K562 (cell line): ENCODE measurements around the gene GET3. TPM values are rescaled to one million over a fixed set of nuclear protein-coding genes. Genes with fewer than 3 reads are reported as not detected.
A peak's percentile ranks its signal among the peaks of the same experiment; 100 is the strongest.

Source experiments
- ATAC-seq: fragments of 200-7000 bp; cut with Tn5 transposase; 3 replicates; pipeline ENCODE4 v1.9.1; 2020; ENCODE audit warnings: moderate library complexity
- BruUV-seq: library from RNA; stranded (reverse); fragments of 400-500 nt; replicated peaks from 2 replicates; lab custom pipeline; 2021; lab: Mats Ljungman, UMichigan
- CTCF ChIA-PET: fragments of 300-600 bp; formaldehyde crosslinking; extraction: SDS; loops from one replicate; lab custom pipeline; 2021; ENCODE audit warnings: low intra/inter-chr PET ratio; lab: Yijun Ruan, JAX
- POLR2A ChIA-PET: fragments of 300-600, 350-650 bp; sonication (Branson Sonifier 250); formaldehyde crosslinking; extraction: SDS; loops from one replicate; lab custom pipeline; 2021; ENCODE audit warnings: antibody characterized with exemption, inconsistent platforms; lab: Yijun Ruan, JAX
- DNase-seq, 4 experiments: peaks; one replicate each; pipeline versions ENCODE4 v3.0.0 to v3.0.0-alpha.2; 2011 to 2018; ENCODE audit warnings: low spot score in 3 of 4, mixed read lengths in 3 of 4; ENCODE audit errors: extremely low read depth in 1 of 4
- FAIRE-seq: peaks from 2 replicates; lab custom pipeline; 2011; peaks lifted over from hg19 to GRCh38; lab: Jason Lieb, UNC
- H2AFZ ChIP-seq: 2 replicates; pipeline ENCODE4 v1.6.0; 2011; ENCODE audit warnings: low read depth, low read length, control low read depth, inconsistent platforms
- H3K27ac ChIP-seq: fragments of 200-600 bp; 3 replicates; pipeline ENCODE4 v1.8.0; 2011; ENCODE audit warnings: low read depth, mild to moderate bottlenecking, control low read depth, inconsistent platforms, low read length, moderate library complexity, mixed read lengths; ENCODE audit errors: extremely low read depth
- H3K27me3 ChIP-seq, 2 experiments: fragments of 300-600 bp in 1 of 2; 2 replicates in 1 of 2; 3 replicates in 1 of 2; pipeline versions ENCODE4 v1.6.0 to v1.8.0; 2011; ENCODE audit warnings: inconsistent platforms in 2 of 2, low read length in 2 of 2, mild to moderate bottlenecking in 1 of 2, mixed read lengths in 1 of 2, moderate library complexity in 1 of 2; ENCODE audit not compliant: control insufficient read depth in 2 of 2, insufficient read depth in 2 of 2
- H3K36me3 ChIP-seq: fragments of 300-600 bp; 3 replicates; pipeline ENCODE4 v1.8.0; 2011; ENCODE audit warnings: mild to moderate bottlenecking, low read length, inconsistent platforms; ENCODE audit not compliant: control insufficient read depth, insufficient read depth
- H3K4me1 ChIP-seq, 2 experiments: fragments of 200-600 bp in 1 of 2; replicated peaks in 1 of 2; 2 replicates in 1 of 2; 3 replicates in 1 of 2; pipeline versions ENCODE4 v1.5.1 to v1.8.0; 2011; ENCODE audit warnings: inconsistent platforms in 2 of 2, low read length in 2 of 2, mild to moderate bottlenecking in 1 of 2, mixed read lengths in 1 of 2, moderate library complexity in 1 of 2; ENCODE audit not compliant: control insufficient read depth in 2 of 2, insufficient read depth in 2 of 2
- H3K4me2 ChIP-seq: 2 replicates; pipeline ENCODE4 v1.6.1; 2011; ENCODE audit warnings: low read length, control low read depth, inconsistent platforms, mixed read lengths; ENCODE audit not compliant: insufficient read depth
- H3K4me3 ChIP-seq: fragments of 200-600 bp; sonication (generic), shearing (Covaris generic); 2 replicates; pipeline ENCODE4 v1.5.1; 2016; ENCODE audit warnings: control low read depth, inconsistent platforms
- H3K79me2 ChIP-seq: fragments of 200-600 bp; 3 replicates; pipeline ENCODE4 v1.8.0; 2011; ENCODE audit warnings: low read length, inconsistent platforms; ENCODE audit not compliant: control insufficient read depth, insufficient read depth
- H3K9ac ChIP-seq, 2 experiments: 2 replicates each; pipeline versions ENCODE4 v1.6.0 to v1.6.1; 2011; ENCODE audit warnings: low read depth in 2 of 2, low read length in 2 of 2, control low read depth in 1 of 2, inconsistent platforms in 1 of 2, mild to moderate bottlenecking in 1 of 2, mixed read lengths in 1 of 2; ENCODE audit not compliant: insufficient read depth in 1 of 2
- H3K9me1 ChIP-seq: one replicate; pipeline ENCODE4 v1.6.0; 2011; ENCODE audit warnings: inconsistent platforms, mild to moderate bottlenecking, low read length, moderate library complexity; ENCODE audit not compliant: control insufficient read depth, insufficient read depth
- H3K9me3 ChIP-seq: replicated peaks from 2 replicates; pipeline ENCODE4 v1.5.1; 2011; ENCODE audit warnings: low read depth, low read length, inconsistent platforms; ENCODE audit not compliant: control insufficient read depth, insufficient read depth
- H4K20me1 ChIP-seq: replicated peaks from 2 replicates; pipeline ENCODE4 v1.6.1; 2011; ENCODE audit warnings: low read length, inconsistent platforms, mixed read lengths; ENCODE audit not compliant: control insufficient read depth, insufficient read depth
- AFF4 ChIP-seq: sonication (generic); formaldehyde crosslinking; IDR thresholded peaks from 2 replicates; pipeline ENCODE4 v1.8.0; 2023; ENCODE audit warnings: mild to moderate bottlenecking, missing genetic modification reagents
- CCNT2 ChIP-seq: IDR thresholded peaks from 2 replicates; pipeline ENCODE4 v1.6.1; 2011; ENCODE audit warnings: borderline replicate concordance, low read depth, mild to moderate bottlenecking, moderate library complexity, mixed read lengths, low read length; ENCODE audit not compliant: insufficient read length; ENCODE audit errors: extremely low read depth
- ERF ChIP-seq: fragments of 450-650 bp; formaldehyde crosslinking; IDR thresholded peaks from 2 replicates; pipeline ENCODE4 v1.4.0; 2020; ENCODE audit warnings: mild to moderate bottlenecking, mixed read lengths
- GABPB2 ChIP-seq: fragments of 250-450 bp; sonication (Bioruptor Pico); conservative IDR thresholded peaks from 2 replicates; pipeline ENCODE4 v1.5.1; 2021; ENCODE audit warnings: mild to moderate bottlenecking
- MAZ ChIP-seq, 2 experiments: fragments of 450-650 bp in 1 of 2; sonication (generic) in 1 of 2; formaldehyde crosslinking; IDR thresholded peaks in 1 of 2; conservative IDR thresholded peaks in 1 of 2; 2 replicates each; pipeline versions ENCODE4 v1.4.0 to v1.5.0; 2020; ENCODE audit warnings: mild to moderate bottlenecking in 1 of 2, missing genetic modification reagents in 1 of 2
- RBFOX2 ChIP-seq: fragments of 200-400 bp; formaldehyde crosslinking; IDR thresholded peaks from 2 replicates; pipeline ENCODE4 v1.6.1; 2017; ENCODE audit warnings: low read depth, mild to moderate bottlenecking, low read length, moderate library complexity
- TBL1XR1 ChIP-seq, 2 experiments: IDR thresholded peaks; 2 replicates each; pipeline ENCODE4 v1.6.1; 2012; ENCODE audit warnings: improper control_type of control experiment in 2 of 2, low read length in 2 of 2, mild to moderate bottlenecking in 1 of 2
- TFAP4 ChIP-seq: sonication (generic); formaldehyde crosslinking; IDR thresholded peaks from 2 replicates; pipeline ENCODE4 v1.8.0; 2022; ENCODE audit warnings: missing genetic modification reagents, mild to moderate bottlenecking, moderate library complexity, borderline replicate concordance
- TFE3 ChIP-seq: fragments of 450-650 bp; formaldehyde crosslinking; IDR thresholded peaks from 2 replicates; pipeline ENCODE4 v1.4.0; 2020; ENCODE audit warnings: mild to moderate bottlenecking, mixed read lengths
- THAP7 ChIP-seq: fragments of 250-450 bp; sonication (Bioruptor Pico); IDR thresholded peaks from 2 replicates; pipeline ENCODE4 v1.5.0; 2021
- YY1 ChIP-seq, 3 experiments: IDR thresholded peaks; 2 replicates each; pipeline ENCODE4 v1.6.1; 2011; ENCODE audit warnings: low read length in 2 of 3, mild to moderate bottlenecking in 2 of 3, moderate library complexity in 2 of 3, borderline replicate concordance in 1 of 3, control low read depth in 1 of 3, low read depth in 1 of 3; ENCODE audit not compliant: insufficient read depth in 3 of 3, insufficient replicate concordance in 2 of 3, control insufficient read depth in 1 of 3, insufficient read length in 1 of 3; ENCODE audit errors: extremely low read depth in 1 of 3
- WGBS: fragments of 100-300 bp; shearing (Covaris generic); methylation state at CpG from one replicate; pipeline ENCODE4 v1.1.6; 2016; ENCODE audit warnings: low coverage, mixed read lengths; ENCODE audit not compliant: insufficient coverage; ENCODE audit errors: missing lambda C conversion rate; 5-methylcytosine and 5-hydroxymethylcytosine counted together
- in situ Hi-C: fragments of 300-500 bp; cut with MboI; formaldehyde crosslinking; loops from 4 replicates; pipeline ENCODE4 v1.15.0; 2018; ENCODE audit warnings: inconsistent platforms, mixed read lengths
- intact Hi-C: fragments of 100-400 bp; cut with micrococcal nuclease; formaldehyde crosslinking; loops from 2 replicates; pipeline ENCODE4 v1.14.2; 2022
- polyA plus RNA-seq, 8 experiments: library from polyadenylated mRNA; depleted of rRNA in 4 of 8; stranded (reverse) in 5 of 8; unstranded in 3 of 8; fragments of >200 nt; fragmentation: Nextera tagmentation in 2 of 8; fragmentation: Illumina TruSeq in 1 of 8; extraction: Ambion mirVana in 2 of 8; extraction: Trizol in 1 of 8; gene quantifications; 2 replicates each; pipeline versions ENCODE4 v1.2.1 to v1.2.3, GENCODE V29; 2011 to 2014; ENCODE audit warnings: inconsistent platforms in 1 of 8, missing spikeins in 1 of 8
- total RNA-seq, 7 experiments: library from RNA; depleted of rRNA in 6 of 7; stranded (reverse); fragments of >200 nt in 6 of 7; fragmentation: Illumina TruSeq in 2 of 7; extraction: Trizol in 2 of 7; gene quantifications; 2 replicates each; pipeline versions ENCODE4 v1.2.1 to v1.2.3, GENCODE V29; 2011 to 2021; ENCODE audit warnings: low replicate concordance in 1 of 7

The GET3 gene
- total and polyA plus RNA-seq, 9 of the 15 experiments (the other 6 are each of a cell fraction or from before 2014, with no cell fraction given) = 8.3 to 83.5 (median 51.8) TPM

GRCh38 chr19:12789904-12790619, 52.8 kb downstream of the GET3 start:
- FAIRE-seq = peak; percentile 42
- H3K27ac ChIP-seq = peak overlapping the region; percentile 89
- peaks cover 46 to 82% of the 10 kb centered on the region in 2 experiments for H3K4me1 ChIP-seq
- peak overlapping the region; percentile 60 to 87 for H3K9ac ChIP-seq
- POLR2A ChIA-PET = interaction anchor here (0.7 to 3.5 kb wide), 7 partner anchors 8 to 179 kb away, joined by 3 to 39 read pairs (median 4); partner anchors contain the start of genes BEST2, GCDH, ZNF490 and ZNF791
- H3K4me3 ChIP-seq = peak overlapping the region; percentile 83
- WGBS = 1% methylated on average over 48 of the region's 56 CpGs
- H3K27me3 ChIP-seq = no peaks in the 10 kb centered on the region
- ATAC-seq = peak; percentile 70
- no peaks in the 10 kb centered on the region for H3K9me1 ChIP-seq
- peaks cover 13% of the 10 kb centered on the region; the same call in 1 of the 2 replicates for H4K20me1 ChIP-seq
- in situ Hi-C loops (no loop called here), intact Hi-C loops (loop anchor here (10.0 kb wide), 1 partner anchor 225 kb away; no protein-coding TSS in a partner anchor)
- peak overlapping the region; percentile 58 for H2AFZ ChIP-seq
- H3K4me2 ChIP-seq = peak overlapping the region; percentile 96
- CTCF ChIA-PET = no interaction called here
- BruUV-seq = no TSS peak
- DNase-seq = peak; percentile 88 to 97 (median 92)
- no peaks in the 10 kb centered on the region for H3K36me3 ChIP-seq
- peaks cover 36% of the 10 kb centered on the region for H3K79me2 ChIP-seq
- no peaks in the 10 kb centered on the region for H3K9me3 ChIP-seq
- TF ChIP-seq CCNT2 (peak; percentile 76), YY1 (IDR thresholded peaks at IDR 0.05; ENCODE audit: borderline replicate concordance in 1 of 3, control insufficient read depth in 1 of 3, extremely low read depth in 1 of 3, insufficient read depth in 3 of 3, insufficient read length in 1 of 3, insufficient replicate concordance in 2 of 3, low read depth in 1 of 3, low read length in 2 of 3) (peak in 1 of 3 experiments; percentile 50), AFF4 (CRISPR knock-in tag) (peak; percentile 86; the same call in 1 of the 2 replicates), RBFOX2 (peak; percentile 86), MAZ (CRISPR knock-in tag; conservative IDR thresholded peaks at IDR 0.05 in 1 of 2, IDR thresholded peaks at IDR 0.05 in 1 of 2) (peak; percentile 97 to 98), GABPB2 (CRISPR knock-in tag) (no peak), ERF (CRISPR knock-in tag) (0 out of 2 replicates have a peak, but pooled peaks have one; percentile 7), TFE3 (CRISPR knock-in tag) (no peak), TBL1XR1 (IDR thresholded peaks at IDR 0.05; ENCODE audit: low read length in 2 of 2) (0 out of 4 replicates have a peak, but pooled peaks of 1 of the 2 experiments have one; percentile 31), THAP7 (CRISPR knock-in tag) (peak; percentile 90), TFAP4 (CRISPR knock-in tag) (peak; percentile 93)
